Karpas-422 (cell line): ENCODE results near the gene KIF6. TPM values are rescaled to one million over a fixed set of nuclear protein-coding genes. Genes with fewer than 3 reads are reported as not detected.
"Not testable (repeated sequence)": the region's sequence is repeated elsewhere in the genome, so short reads cannot be mapped to it uniquely, and the experiment has no call there.

Source experiments
- DNase-seq: peaks from one replicate; pipeline ENCODE4 v3.0.0-alpha.2; 2015
- H2AFZ ChIP-seq: fragments of 200-600 bp; sonication (generic); 2 replicates; pipeline ENCODE4 v1.6.1; 2014; ENCODE audit warnings: antibody characterized with exemption, low read length, mixed read lengths
- H3K27ac ChIP-seq: fragments of 200-600 bp; sonication (generic); 2 replicates; pipeline ENCODE4 v1.5.1; 2014; ENCODE audit warnings: mild to moderate bottlenecking, low read length, moderate library complexity
- H3K27me3 ChIP-seq: fragments of 200-600 bp; sonication (generic); 2 replicates; pipeline ENCODE4 v1.6.1; 2014; ENCODE audit warnings: low read length, mixed read lengths
- H3K36me3 ChIP-seq: fragments of 200-600 bp; sonication (generic); 2 replicates; pipeline ENCODE4 v1.6.1; 2014; ENCODE audit warnings: low read length, mixed read lengths; ENCODE audit not compliant: insufficient read depth
- H3K4me1 ChIP-seq: fragments of 200-600 bp; sonication (generic); 2 replicates; pipeline ENCODE4 v1.6.1; 2014; ENCODE audit warnings: mild to moderate bottlenecking, low read length, mixed read lengths
- H3K4me2 ChIP-seq: fragments of 200-600 bp; sonication (generic); 2 replicates; pipeline ENCODE4 v1.6.1; 2014; ENCODE audit warnings: low read length, low read depth, mild to moderate bottlenecking; ENCODE audit not compliant: poor library complexity, severe bottlenecking
- H3K4me3 ChIP-seq: fragments of 200-600 bp; sonication (generic); 2 replicates; pipeline ENCODE4 v1.5.1; 2014; ENCODE audit warnings: mild to moderate bottlenecking, antibody characterized with exemption, low read length, mixed read lengths
- H3K79me2 ChIP-seq: fragments of 200-600 bp; sonication (generic); 2 replicates; pipeline ENCODE4 v1.6.1; 2014; ENCODE audit warnings: mild to moderate bottlenecking, low read length, mixed read lengths
- H3K9ac ChIP-seq: fragments of 200-600 bp; sonication (generic); 2 replicates; pipeline ENCODE4 v1.6.0; 2014; ENCODE audit warnings: low read length
- H3K9me2 ChIP-seq: fragments of 200-600 bp; sonication (generic), shearing (Covaris generic); replicated peaks from 2 replicates; pipeline ENCODE4 v1.6.0; 2014; ENCODE audit warnings: mild to moderate bottlenecking, low read length, moderate library complexity; ENCODE audit not compliant: insufficient read depth
- H3K9me3 ChIP-seq: fragments of 300-700, 200-600 bp; sonication (generic); 2 replicates; pipeline ENCODE4 v1.6.1; 2014; ENCODE audit warnings: low read length, mixed read lengths
- H4K20me1 ChIP-seq: fragments of 200-600 bp; sonication (generic); 2 replicates; pipeline ENCODE4 v1.6.1; 2014; ENCODE audit warnings: mild to moderate bottlenecking, antibody characterized with exemption, low read length, low read depth; ENCODE audit not compliant: insufficient read depth
- total RNA-seq: library from RNA; depleted of rRNA; stranded (reverse); fragments of >200 nt; shearing (Covaris generic); gene quantifications from 2 replicates; pipeline ENCODE4 v1.2.3, GENCODE V29; 2014; ENCODE audit warnings: low replicate concordance

Gene KIF6
- total RNA-seq, 1 experiment from 2014 or later = not detected

- H3K4me2 ChIP-seq = no peak overlapping the region
- no peak overlapping the region for H2AFZ ChIP-seq
- no peaks in the 10 kb centered on the region for H3K27me3 ChIP-seq
- no peak overlapping the region for H3K27ac ChIP-seq
- no peaks in the 10 kb centered on the region for H3K79me2 ChIP-seq
- no peaks in the 10 kb centered on the region for H4K20me1 ChIP-seq
- no peaks in the 10 kb centered on the region for H3K4me1 ChIP-seq
- no peak overlapping the region for H3K9ac ChIP-seq
- H3K9me2 ChIP-seq = no peaks in the 10 kb centered on the region
- H3K9me3 ChIP-seq = no peaks in the 10 kb centered on the region
- no peaks in the 10 kb centered on the region for H3K36me3 ChIP-seq
- no peak overlapping the region for H3K4me3 ChIP-seq
- DNase-seq = no peak
Measured at GRCh38 chr6:39685489-39685826, 39.8 kb downstream of the KIF6 start.

- H3K27ac ChIP-seq = no peak overlapping the region
- no peaks in the 10 kb centered on the region for H3K36me3 ChIP-seq
- H4K20me1 ChIP-seq = no peaks in the 10 kb centered on the region
- H3K9me2 ChIP-seq = no peaks in the 10 kb centered on the region
- H3K4me3 ChIP-seq = no peak overlapping the region
- H3K4me1 ChIP-seq = no peaks in the 10 kb centered on the region
- no peaks in the 10 kb centered on the region for H3K79me2 ChIP-seq
- DNase-seq = no peak
- H2AFZ ChIP-seq = no peak overlapping the region
- no peak overlapping the region for H3K9ac ChIP-seq
- H3K4me2 ChIP-seq = no peak overlapping the region
- H3K9me3 ChIP-seq = no peaks in the 10 kb centered on the region
- no peaks in the 10 kb centered on the region for H3K27me3 ChIP-seq
Measured at GRCh38 chr6:39684790-39685488, 40.3 kb downstream of the KIF6 start.

GRCh38 chr6:39681674-39682121 is 43.5 kb downstream of the KIF6 start:
- Histone ChIP-seq H3K9me3 (no peaks in the 10 kb centered on the region), H4K20me1 (no peaks in the 10 kb centered on the region), H3K9ac (no peak overlapping the region), H3K4me1 (no peaks in the 10 kb centered on the region), H2AFZ (no peak overlapping the region), H3K4me2 (no peak overlapping the region), H3K27ac (no peak overlapping the region), H3K79me2 (no peaks in the 10 kb centered on the region), H3K9me2 (no peaks in the 10 kb centered on the region), H3K27me3 (no peaks in the 10 kb centered on the region), H3K4me3 (no peak overlapping the region), H3K36me3 (no peaks in the 10 kb centered on the region)
- no peak for DNase-seq

GRCh38 chr6:39678914-39679313 is 46.3 kb downstream of the KIF6 start:
- Histone ChIP-seq H3K4me2 (no peak overlapping the region), H3K9me2 (no peaks in the 10 kb centered on the region), H3K79me2 (no peaks in the 10 kb centered on the region), H3K9me3 (no peaks in the 10 kb centered on the region), H2AFZ (no peak overlapping the region), H3K9ac (no peak overlapping the region), H4K20me1 (no peaks in the 10 kb centered on the region), H3K4me1 (no peaks in the 10 kb centered on the region), H3K27me3 (no peaks in the 10 kb centered on the region), H3K4me3 (no peak overlapping the region), H3K36me3 (no peaks in the 10 kb centered on the region), H3K27ac (no peak overlapping the region)
- no peak for DNase-seq

- not testable (repeated sequence) for H3K9me3 ChIP-seq, H2AFZ ChIP-seq, H3K9ac ChIP-seq, H3K27ac ChIP-seq, H3K36me3 ChIP-seq, H3K4me2 ChIP-seq, H4K20me1 ChIP-seq, H3K4me1 ChIP-seq, H3K79me2 ChIP-seq, H3K27me3 ChIP-seq, H3K4me3 ChIP-seq, DNase-seq, H3K9me2 ChIP-seq
Measured at GRCh38 chr6:39677318-39677717, 47.9 kb downstream of the KIF6 start.

- H3K36me3 ChIP-seq = no peaks in the 10 kb centered on the region
- H3K79me2 ChIP-seq = no peaks in the 10 kb centered on the region
- no peak overlapping the region for H3K4me2 ChIP-seq
- H3K27me3 ChIP-seq = no peaks in the 10 kb centered on the region
- no peaks in the 10 kb centered on the region for H3K9me3 ChIP-seq
- no peak overlapping the region for H3K27ac ChIP-seq
- H2AFZ ChIP-seq = no peak overlapping the region
- H3K9ac ChIP-seq = no peak overlapping the region
- H3K4me3 ChIP-seq = no peak overlapping the region
- no peaks in the 10 kb centered on the region for H3K4me1 ChIP-seq
- no peaks in the 10 kb centered on the region for H3K9me2 ChIP-seq
- no peak for DNase-seq
- H4K20me1 ChIP-seq = no peaks in the 10 kb centered on the region
Measured at GRCh38 chr6:39670519-39670918, 54.7 kb downstream of the KIF6 start.

GRCh38 chr6:39669973-39670342 is 55.2 kb downstream of the KIF6 start:
- Histone ChIP-seq H3K79me2 (no peaks in the 10 kb centered on the region), H2AFZ (no peak overlapping the region), H3K36me3 (no peaks in the 10 kb centered on the region), H3K27me3 (no peaks in the 10 kb centered on the region), H3K27ac (no peak overlapping the region), H3K4me3 (no peak overlapping the region), H3K9me2 (no peaks in the 10 kb centered on the region), H3K4me1 (no peaks in the 10 kb centered on the region), H4K20me1 (no peaks in the 10 kb centered on the region), H3K9ac (no peak overlapping the region), H3K9me3 (no peaks in the 10 kb centered on the region), H3K4me2 (no peak overlapping the region)
- DNase-seq = no peak

GRCh38 chr6:39669207-39669972 is 55.8 kb downstream of the KIF6 start:
- Histone ChIP-seq H2AFZ (no peak overlapping the region), H3K9me2 (no peaks in the 10 kb centered on the region), H3K4me3 (no peak overlapping the region), H3K36me3 (no peaks in the 10 kb centered on the region), H3K4me1 (no peaks in the 10 kb centered on the region), H3K27me3 (no peaks in the 10 kb centered on the region), H3K27ac (no peak overlapping the region), H3K79me2 (no peaks in the 10 kb centered on the region), H3K4me2 (no peak overlapping the region), H4K20me1 (no peaks in the 10 kb centered on the region), H3K9me3 (no peaks in the 10 kb centered on the region), H3K9ac (no peak overlapping the region)
- DNase-seq = no peak
